COLO829 (cell line): ENCODE measurements around the gene CTXN1.
"Not testable (repeated sequence)": the region's sequence is repeated elsewhere in the genome, so short reads cannot be mapped to it uniquely, and the experiment has no call there.

Experiments
- DNase-seq: peaks from one replicate; pipeline ENCODE4 v3.0.0; 2012; ENCODE audit warnings: low spot score

Gene CTXN1

DNA sequence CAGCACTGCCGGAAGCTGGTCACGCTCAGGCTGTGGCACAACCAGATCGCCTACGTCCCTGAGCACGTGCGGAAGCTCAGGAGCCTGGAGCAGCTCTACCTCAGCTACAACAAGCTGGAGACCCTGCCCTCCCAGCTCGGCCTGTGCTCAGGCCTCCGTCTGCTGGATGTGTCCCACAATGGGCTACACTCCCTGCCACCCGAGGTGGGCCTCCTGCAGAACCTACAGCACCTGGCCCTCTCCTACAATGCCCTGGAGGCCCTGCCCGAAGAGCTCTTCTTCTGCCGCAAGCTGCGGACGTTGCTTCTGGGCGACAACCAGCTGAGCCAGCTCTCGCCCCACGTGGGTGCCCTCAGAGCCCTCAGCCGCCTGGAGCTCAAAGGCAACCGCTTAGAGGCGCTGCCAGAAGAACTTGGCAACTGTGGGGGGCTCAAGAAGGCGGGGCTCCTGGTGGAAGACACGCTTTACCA lies 25.5 kb downstream of the CTXN1 start:
- no peak for DNase-seq

DNA sequence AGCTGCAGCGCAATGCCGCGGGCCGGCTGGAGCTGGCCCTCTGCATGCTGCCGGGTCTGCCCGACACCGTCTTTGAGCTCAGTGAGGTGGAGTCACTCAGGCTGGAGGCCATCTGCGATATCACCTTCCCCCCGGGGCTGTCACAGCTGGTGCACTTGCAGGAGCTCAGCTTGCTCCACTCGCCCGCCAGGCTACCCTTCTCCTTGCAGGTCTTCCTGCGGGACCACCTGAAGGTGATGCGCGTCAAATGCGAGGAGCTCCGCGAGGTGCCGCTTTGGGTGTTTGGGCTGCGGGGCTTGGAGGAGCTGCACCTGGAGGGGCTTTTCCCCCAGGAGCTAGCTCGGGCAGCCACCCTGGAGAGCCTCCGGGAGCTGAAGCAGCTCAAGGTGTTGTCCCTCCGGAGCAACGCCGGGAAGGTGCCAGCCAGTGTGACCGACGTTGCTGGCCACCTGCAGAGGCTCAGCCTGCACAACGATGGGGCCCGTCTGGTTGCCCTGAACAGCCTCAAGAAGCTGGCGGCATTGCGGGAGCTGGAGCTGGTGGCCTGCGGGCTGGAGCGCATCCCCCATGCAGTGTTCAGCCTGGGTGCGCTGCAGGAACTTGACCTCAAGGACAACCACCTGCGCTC lies 26.1 kb downstream of the CTXN1 start:
- no peak for DNase-seq

DNA sequence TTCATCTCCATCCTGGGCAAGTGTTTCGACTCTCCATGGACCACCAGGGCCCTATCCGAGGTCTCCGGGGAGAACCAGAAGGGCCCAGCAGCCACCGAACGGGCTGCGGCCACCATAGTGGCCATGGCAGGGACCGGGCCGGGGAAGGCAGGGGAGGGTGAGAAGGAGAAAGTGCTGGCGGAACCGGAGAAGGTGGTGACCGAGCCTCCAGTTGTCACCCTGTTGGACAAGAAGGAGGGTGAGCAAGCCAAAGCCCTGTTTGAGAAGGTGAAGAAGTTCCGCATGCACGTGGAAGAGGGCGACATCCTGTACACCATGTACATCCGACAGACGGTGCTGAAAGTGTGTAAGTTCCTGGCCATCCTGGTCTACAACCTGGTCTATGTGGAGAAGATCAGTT lies 27.0 kb downstream of the CTXN1 start:
- no peak for DNase-seq

DNA sequence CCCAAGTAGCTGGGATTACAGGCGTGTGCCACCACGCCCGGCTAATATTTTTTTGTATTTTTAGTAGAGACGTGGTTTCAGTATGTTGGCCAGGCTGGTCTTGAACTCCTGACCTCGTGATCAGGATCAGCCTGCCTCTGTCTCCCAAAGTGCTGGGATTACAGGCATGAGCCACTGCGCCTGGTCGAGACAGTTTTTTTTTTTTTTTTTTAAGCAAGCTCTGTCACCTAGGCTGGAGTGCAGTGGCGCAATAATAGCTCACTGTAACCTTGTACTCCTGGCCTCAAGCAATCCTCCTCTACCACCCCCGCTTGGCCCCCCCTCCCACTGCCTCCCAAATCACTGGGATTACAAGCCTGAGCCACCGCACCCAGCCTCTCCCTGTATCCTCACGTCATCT lies 28.6 kb downstream of the CTXN1 start:
- no peak for DNase-seq

DNA sequence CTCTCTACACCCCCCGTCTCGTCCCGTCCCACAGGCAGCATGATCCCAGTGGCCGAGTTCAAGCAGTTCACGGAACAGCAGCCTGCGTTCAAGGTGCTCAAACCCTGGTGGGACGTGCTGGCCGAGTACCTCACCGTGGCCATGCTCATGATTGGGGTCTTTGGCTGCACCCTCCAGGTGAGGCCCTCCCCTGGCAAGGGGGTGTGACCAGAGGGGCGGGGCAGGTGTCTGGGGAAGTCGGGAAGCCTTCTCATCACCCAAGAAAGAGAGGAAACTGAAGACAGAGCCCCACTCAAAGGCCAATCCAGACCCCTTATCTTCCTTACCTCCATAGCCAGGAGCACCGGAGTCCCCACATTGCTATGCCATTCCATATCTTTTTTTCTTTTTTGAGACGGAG lies 30.4 kb downstream of the CTXN1 start:
- no peak for DNase-seq

DNA sequence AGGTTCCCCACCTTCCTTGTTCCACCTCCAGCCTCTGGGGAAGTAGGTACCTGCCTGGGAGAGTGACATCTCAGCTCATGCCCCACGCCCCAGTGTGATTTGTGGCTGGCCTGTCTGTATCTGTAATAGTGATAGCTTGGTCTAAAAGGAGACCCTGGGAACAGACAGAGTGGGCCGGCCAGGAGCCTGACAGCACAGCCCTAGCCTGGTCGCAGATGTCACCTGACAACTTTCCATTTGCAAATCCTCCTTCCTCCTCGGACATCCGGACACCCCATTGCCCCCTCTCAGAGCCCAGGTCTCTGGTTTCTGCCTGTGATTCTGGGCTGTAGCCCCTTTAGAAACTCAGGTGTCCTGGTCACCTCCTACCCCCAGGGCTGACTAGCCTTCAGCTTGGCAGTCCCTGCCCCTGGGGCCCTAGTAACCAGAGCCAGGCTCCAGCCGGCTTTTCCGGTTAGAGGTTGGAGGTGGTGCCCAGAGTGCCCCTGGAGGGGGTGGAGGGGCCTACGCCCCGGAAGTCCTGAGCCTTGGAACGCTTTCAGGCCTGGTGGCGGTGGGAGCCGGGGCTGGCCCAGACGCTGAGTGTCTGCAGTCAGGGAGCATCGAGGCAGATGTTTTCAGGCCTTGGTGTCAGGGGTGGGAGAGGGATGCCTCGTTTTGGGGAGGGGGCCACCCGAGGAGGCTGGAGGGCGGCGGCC lies 31.2 kb downstream of the CTXN1 start:
- DNase-seq: no peak

DNA sequence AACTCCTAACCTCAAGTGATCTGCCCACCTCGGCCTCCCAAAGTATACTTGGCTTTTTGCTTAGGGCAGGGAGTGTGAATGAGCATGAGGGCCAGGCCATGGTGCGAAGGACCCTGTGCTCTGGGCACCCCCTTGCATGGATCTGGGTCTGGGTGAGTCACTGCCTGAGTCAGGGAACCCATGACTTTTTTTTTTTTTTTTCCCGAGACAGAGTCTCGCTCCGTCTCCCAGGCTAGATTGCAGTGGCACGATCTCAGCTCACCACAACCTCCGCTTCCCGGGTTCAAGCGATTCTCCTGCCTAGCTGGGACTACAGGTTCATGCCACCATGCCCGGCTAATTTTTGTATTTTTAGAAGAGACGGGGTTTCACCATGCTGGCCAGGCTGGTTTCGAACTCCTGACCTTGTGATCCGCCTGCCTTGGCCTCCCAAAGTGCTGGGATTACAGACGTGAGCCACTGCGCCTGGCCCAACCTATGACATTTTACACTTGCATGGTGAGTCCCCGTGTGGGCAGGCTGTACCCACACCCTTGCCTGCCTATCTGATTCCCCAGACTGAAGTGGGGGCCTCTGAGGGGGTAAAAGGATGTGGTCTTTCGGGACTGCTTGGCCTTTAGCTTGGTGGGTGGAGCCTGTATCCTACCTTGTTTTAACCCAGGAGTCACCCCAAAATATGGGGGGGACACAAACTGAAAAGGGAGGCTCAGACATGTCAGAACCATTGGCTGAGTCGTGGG lies 32.4 kb downstream of the CTXN1 start:
- DNase-seq: not testable (repeated sequence)

DNA sequence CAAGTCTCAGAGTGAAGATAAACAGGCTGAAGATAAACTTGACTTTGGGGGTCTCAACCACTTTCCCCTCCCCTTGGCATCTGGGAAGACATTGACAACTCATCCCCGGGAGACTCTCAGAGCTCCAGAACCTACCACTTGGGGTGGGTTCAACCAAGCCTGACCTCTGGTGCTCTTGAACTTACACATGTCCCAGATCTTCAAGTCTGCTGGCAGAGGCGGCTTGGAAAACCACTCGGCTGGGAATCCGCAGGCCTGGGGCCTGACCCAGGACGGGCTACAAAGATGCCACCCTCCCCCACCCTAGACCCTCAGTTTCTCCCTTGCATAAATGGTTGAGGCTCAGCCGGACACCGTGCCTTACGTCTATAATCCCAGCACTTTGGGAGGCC lies 37.1 kb downstream of the CTXN1 start:
- no peak for DNase-seq

DNA sequence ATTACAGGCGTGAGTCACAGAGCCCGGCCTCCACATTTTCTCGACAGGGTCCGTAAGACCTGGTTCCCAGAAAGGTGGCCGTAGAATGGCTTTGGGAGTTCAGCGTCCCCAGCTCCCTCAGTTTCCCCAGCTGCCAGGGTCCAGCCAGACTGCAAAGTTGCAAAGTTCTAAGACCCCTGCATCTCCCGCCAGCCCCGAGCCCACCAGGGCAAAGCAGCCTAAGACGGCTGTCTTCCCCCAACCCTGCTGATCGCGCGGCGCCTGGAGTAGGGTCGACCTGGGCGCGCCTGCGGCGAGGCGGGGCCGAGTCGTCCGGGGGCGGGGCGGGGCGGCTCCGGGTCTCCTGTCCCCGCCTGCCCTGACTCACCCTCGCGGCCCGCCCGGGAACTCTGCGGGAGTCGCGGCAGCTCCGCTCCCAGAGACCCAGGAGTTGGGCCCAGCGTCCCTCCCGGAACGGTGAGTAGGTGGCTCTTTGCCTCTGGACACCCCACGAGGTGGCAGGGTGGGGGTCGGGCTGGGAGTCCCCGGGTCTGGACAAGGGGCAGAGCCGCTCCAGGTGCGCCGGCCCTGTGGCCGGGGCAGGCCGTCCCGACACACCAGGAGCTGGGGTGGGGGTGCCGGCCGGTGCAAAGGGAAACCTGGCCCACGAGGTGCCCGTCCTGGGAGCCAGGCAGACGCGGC lies 37.6 kb downstream of the CTXN1 start, which contains the start of gene LRRC8E:
LRRC8E (plus strand) TSS at position 366 of the 681 bp plus-strand sequence. CDS start 7,094 bp downstream, outside the sequence.
- peak; percentile 42 for DNase-seq

DNA sequence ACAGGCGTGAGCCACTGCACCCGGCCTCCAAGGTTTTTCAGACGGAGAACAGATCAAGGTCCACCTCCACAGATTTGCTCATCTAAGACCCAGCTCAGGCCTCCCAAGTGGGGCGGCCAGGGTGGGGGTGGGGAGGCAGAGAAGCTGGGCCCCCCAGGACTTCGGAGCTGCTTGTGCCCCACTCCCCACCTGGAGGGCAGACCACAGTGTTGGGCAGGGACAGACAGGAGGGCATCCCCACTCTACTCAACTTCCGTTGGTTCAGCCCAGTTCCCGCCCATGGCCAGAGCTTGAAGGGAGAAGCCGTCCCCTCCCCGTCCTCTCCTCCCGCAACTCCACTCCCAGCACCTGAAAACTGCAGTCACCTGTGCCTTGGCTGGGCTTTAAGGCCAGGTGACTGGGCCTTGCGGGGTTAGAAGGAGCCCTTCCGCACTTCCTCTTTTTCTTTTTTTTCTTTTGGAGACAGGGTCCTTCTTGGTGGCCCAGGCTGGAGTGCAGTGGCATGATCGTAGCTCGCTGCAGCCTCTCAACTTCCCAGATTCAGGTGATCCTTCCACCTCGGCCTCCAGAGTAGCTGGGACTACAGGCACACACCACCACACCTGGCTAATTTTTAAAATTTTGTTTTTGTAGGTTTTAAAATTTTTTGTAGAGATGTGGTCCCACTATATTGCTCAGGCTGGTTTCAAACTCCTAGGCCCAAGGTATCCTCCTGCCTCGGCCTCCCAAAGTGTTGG lies 38.4 kb downstream of the CTXN1 start:
- no peak for DNase-seq

DNA sequence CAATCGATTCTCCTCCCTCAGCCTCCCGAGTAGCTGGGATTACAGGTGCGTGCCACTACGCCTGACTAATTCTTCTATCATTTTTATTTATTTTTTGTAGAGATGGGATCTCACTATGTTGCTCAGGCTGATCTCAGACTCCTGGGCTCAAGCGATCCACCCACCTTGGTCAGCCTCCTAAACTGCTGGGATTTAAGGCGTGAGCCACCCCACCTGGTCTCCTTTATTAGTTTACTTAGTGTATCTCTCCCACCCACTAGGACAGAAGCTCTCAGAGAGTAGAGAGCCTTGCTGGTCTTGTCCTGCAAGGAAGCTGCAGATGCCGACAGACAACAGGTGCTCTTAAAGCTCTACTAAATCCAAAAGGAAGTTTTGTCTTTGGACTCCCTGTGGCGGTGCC lies 40.1 kb downstream of the CTXN1 start:
- DNase-seq: no peak

DNA sequence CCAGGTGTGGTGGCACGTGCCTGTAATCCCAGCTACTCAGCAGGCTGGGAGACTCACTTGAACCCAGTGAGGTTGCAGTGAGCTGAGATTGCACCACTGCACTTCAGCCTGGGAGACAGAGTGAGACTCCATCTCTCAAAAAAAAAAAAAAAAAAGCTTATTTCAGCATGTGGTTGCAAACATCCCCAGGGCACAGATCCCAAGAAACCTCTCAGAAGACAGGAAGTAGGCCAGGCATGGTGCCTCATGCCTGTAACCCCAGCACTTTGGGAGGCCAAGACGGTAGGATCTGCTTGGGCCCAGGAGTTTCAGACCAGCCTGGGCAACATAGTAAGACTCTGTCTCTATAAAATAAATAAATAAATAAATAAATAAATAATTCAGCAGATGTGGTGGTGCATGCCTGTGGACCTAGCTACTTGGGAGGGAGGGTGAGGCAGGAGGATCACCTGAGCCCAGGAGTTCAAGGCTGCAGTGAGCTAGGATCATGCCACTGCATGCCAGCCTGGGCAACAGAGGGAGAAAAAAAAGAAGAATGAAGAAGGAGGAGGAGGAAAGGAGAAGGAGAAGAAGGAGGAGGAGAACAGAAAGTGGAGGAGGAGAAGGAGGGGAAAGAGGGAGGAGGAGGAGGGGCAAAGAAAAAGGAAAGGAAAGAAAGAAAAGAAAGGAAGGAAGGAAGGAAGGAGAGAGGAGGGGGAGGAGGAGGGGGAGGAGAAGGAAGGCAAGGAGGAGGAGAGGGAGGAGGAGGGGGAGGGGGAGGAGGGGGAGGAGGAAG lies 42.0 kb downstream of the CTXN1 start:
- no peak for DNase-seq

DNA sequence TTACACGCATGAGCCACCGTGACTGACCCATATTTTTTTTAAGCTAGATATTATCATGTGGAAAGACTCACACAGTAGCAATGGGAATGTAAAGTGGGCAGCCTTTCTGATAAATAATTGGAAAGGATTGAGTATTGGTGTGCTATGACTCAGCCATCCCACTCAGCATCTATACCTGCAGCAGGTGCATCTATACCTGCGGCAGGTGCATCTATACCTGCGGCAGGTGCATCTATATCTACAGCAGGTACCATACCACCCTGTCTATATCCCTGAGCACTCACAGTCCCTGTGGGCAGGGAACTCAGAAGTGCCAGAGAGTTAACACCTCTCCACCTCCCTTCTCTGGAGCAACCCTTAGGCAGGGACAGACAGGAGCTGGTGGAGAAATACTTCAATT lies 42.8 kb downstream of the CTXN1 start:
- no peak for DNase-seq

DNA sequence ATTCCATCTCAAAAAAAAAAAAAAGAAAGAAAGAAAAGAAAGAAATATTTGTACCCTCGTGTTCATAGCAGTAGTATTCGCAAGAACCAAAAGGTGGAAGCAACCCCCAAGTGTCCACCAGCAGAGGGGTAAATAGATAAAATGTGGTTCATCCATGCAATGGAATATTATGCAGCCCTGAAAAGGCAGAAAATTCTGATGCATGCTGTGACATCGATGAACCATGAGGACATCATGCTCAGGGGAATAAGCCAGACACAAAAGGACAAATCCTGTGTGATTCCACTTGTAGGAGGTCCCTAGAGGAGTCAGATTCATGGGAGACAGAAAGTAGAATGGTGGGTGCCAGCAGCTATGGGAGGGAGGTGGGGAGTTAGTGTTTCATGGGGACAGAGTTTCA lies 44.0 kb downstream of the CTXN1 start:
- no peak for DNase-seq

DNA sequence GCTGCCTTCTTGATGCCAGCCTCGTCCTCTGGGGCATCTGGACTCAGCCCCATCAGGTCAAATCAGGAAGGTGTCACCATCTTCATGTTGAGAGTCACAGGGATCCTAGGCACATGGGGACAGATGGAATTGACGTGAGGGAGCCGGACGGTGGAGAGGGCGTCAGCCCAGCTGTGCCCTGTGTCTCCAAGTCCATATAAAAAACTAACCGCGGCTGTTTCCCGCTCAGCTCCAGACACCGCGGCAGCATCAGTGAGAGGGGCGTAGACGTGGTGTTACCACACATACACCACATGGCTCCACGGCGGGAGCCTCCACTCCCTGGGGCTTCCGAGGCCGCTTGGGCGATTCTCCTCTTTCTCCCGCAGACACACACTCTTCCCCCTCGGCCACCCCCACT lies 46.1 kb downstream of the CTXN1 start:
- no peak for DNase-seq

DNA sequence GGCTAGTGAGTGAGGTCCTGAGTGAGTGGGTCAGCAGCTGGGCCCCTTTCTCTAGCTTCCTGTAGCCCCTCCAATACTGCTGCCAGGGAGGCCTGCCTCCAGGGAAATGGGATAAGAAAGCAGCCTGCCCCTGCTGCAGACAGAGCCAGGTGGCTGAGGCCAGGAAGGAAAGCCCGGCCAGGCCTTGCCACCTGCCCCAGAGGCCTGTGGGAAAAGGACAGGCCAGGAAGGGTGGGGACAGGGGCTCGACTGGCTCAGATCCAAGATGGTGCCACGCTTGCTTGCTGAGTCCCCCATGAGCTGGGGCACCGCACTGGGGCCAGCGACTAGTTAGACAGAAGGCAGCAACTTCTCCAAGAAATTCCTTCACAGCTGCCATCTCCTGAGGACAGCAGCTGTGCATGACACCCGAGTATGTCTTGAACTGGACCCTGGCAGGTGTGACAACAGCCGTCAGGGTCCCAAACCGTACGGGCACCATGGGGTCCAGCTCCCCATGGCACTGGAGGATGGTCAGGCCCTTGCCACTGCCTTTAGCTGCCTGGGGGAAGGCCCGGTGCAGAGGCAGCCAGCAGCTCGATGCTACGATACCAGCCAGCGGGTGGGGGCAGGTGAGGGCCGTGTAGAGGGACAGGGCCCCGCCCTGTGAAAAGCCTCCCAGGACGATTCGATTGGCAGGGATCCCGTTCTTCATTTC lies 46.7 kb downstream of the CTXN1 start:
- DNase-seq: no peak

DNA sequence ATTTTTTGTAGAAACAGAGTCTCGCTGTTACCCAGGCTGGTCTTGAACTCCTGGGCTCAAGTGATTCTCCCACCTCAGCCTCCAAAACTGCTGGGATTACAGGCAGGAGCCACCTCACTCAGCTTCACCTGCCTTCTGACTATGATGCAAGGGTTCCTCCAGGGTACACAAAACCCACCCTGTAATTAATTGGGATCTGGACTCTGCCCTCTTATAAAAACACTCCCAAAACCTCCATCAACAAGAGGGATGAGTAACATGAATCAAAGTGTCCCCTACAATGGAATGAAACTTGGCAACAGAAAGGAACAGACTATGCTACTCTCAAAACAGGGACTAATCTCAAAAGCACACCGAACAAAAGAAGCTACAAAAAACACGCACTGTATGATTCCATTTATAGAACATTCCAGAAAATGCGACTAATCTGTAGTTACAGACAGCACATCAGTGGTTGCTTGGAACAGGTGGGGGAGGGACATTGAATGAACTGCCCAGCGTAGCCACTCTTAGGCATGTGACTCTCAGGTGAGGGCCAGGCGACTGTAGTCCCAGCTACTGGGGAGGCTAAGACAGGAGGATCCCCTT lies 48.6 kb downstream of the CTXN1 start:
- no peak for DNase-seq

DNA sequence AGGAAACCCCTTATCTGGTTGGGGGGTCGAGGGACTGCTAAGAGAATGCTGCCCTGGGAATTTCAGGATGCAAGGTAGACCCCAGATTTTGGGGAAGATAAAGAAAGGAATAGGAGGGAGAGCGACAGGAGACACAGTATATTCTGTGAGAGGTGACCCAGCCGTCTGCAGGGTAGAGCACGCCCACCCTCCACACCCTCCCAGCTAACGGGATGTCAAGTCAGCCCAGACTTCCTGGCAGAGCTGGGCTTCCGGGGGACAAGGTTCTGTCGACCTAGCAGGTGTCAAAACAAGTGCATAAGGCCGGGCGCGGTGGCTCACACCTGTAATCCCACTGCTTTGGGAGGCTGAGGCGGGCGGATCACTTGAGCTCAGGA lies 51.0 kb downstream of the CTXN1 start:
- DNase-seq: no peak
